Trophoblast cell (in vitro differentiated cells and primary cell): ENCODE measurements around the gene GOLGA1.
"Not testable (repeated sequence)": the region's sequence is repeated elsewhere in the genome, so short reads cannot be mapped to it uniquely, and the experiment has no call there.

Experiments used
- DNase-seq, 2 donors: peaks; one replicate each; pipeline ENCODE4 v3.0.0-alpha.2; 2016
- H2AFZ ChIP-seq: 2 replicates; pipeline ENCODE4 v1.6.1; 2013; ENCODE audit warnings: low read length, moderate library complexity, mild to moderate bottlenecking; ENCODE audit not compliant: insufficient read depth, poor library complexity
- H2AK5ac ChIP-seq: 2 replicates; pipeline ENCODE4 v1.6.1; 2013; ENCODE audit warnings: mild to moderate bottlenecking, low read length
- H2BK120ac ChIP-seq: 2 replicates; pipeline ENCODE4 v1.6.1; 2013; ENCODE audit warnings: low read length, mild to moderate bottlenecking, moderate library complexity; ENCODE audit not compliant: insufficient read depth, poor library complexity
- H2BK12ac ChIP-seq: 2 replicates; pipeline ENCODE4 v1.6.1; 2013; ENCODE audit warnings: mild to moderate bottlenecking, low read length, moderate library complexity
- H2BK5ac ChIP-seq: 2 replicates; pipeline ENCODE4 v1.6.1; 2013; ENCODE audit warnings: low read length, low read depth, moderate library complexity, mild to moderate bottlenecking; ENCODE audit not compliant: poor library complexity
- H3K14ac ChIP-seq: 2 replicates; pipeline ENCODE4 v1.6.1; 2013; ENCODE audit warnings: mild to moderate bottlenecking, low read length
- H3K18ac ChIP-seq: 2 replicates; pipeline ENCODE4 v1.6.1; 2013; ENCODE audit warnings: mild to moderate bottlenecking, low read length
- H3K23ac ChIP-seq: 2 replicates; pipeline ENCODE4 v1.6.1; 2013; ENCODE audit warnings: low read length
- H3K27ac ChIP-seq: 2 replicates; pipeline ENCODE4 v1.5.1; 2013; ENCODE audit warnings: low read depth, mild to moderate bottlenecking, inconsistent platforms, low read length, moderate library complexity
- H3K27me3 ChIP-seq: 2 replicates; pipeline ENCODE4 v1.6.1; 2013; ENCODE audit warnings: inconsistent platforms, mild to moderate bottlenecking, low read length, moderate library complexity; ENCODE audit not compliant: insufficient read depth
- H3K36me3 ChIP-seq, 2 experiments: 1 replicate in 1 of 2; 2 replicates in 1 of 2; pipeline ENCODE4 v1.6.1; 2013; ENCODE audit warnings: low read length in 2 of 2, mild to moderate bottlenecking in 2 of 2, moderate library complexity in 1 of 2; ENCODE audit not compliant: insufficient read depth in 2 of 2, control insufficient read depth in 1 of 2
- H3K4ac ChIP-seq: 2 replicates; pipeline ENCODE4 v1.6.1; 2013; ENCODE audit warnings: low read depth, mild to moderate bottlenecking, low read length, moderate library complexity
- H3K4me1 ChIP-seq, 2 experiments: 1 replicate in 1 of 2; 2 replicates in 1 of 2; pipeline ENCODE4 v1.6.1; 2013; ENCODE audit warnings: low read length in 2 of 2, mild to moderate bottlenecking in 2 of 2, moderate library complexity in 1 of 2; ENCODE audit not compliant: insufficient read depth in 2 of 2, control insufficient read depth in 1 of 2
- H3K4me2 ChIP-seq: 2 replicates; pipeline ENCODE4 v1.6.1; 2013; ENCODE audit warnings: inconsistent platforms, mild to moderate bottlenecking, low read length, moderate library complexity
- H3K4me3 ChIP-seq: 2 replicates; pipeline ENCODE4 v1.5.1; 2013; ENCODE audit warnings: mild to moderate bottlenecking, low read depth, low read length, inconsistent platforms
- H3K79me1 ChIP-seq: one replicate; pipeline ENCODE4 v1.6.1; 2013; ENCODE audit warnings: low read length
- H3K79me2 ChIP-seq: 2 replicates; pipeline ENCODE4 v1.6.1; 2013; ENCODE audit warnings: low read length, mild to moderate bottlenecking; ENCODE audit not compliant: control insufficient read depth, insufficient read depth, poor library complexity
- H3K9ac ChIP-seq: 2 replicates; pipeline ENCODE4 v1.6.1; 2013; ENCODE audit warnings: mild to moderate bottlenecking, low read length
- H3K9me3 ChIP-seq: 2 replicates; pipeline ENCODE4 v1.6.1; 2013; ENCODE audit warnings: low read depth, mild to moderate bottlenecking, control low read depth, inconsistent platforms, low read length; ENCODE audit not compliant: insufficient read depth
- H4K12ac ChIP-seq: 2 replicates; pipeline ENCODE4 v1.6.1; 2013; ENCODE audit warnings: low read depth, mild to moderate bottlenecking, low read length, moderate library complexity
- H4K8ac ChIP-seq: 2 replicates; pipeline ENCODE4 v1.6.1; 2013; ENCODE audit warnings: low read depth, mild to moderate bottlenecking, low read length, moderate library complexity
- H4K91ac ChIP-seq: one replicate; pipeline ENCODE4 v1.6.1; 2013; ENCODE audit warnings: low read depth, mild to moderate bottlenecking, low read length, moderate library complexity
- whole genome bisulfite sequencing: extraction: QIAGEN DNeasy Blood & Tissue Kit; methylation state at CpG from one replicate; pipeline ENCODE4 v1.1.7; 2013; ENCODE audit warnings: missing lambda C conversion rate; ENCODE audit not compliant: insufficient read length, insufficient coverage; ENCODE audit errors: extremely low coverage; 5-methylcytosine and 5-hydroxymethylcytosine counted together

The GOLGA1 gene

DNA sequence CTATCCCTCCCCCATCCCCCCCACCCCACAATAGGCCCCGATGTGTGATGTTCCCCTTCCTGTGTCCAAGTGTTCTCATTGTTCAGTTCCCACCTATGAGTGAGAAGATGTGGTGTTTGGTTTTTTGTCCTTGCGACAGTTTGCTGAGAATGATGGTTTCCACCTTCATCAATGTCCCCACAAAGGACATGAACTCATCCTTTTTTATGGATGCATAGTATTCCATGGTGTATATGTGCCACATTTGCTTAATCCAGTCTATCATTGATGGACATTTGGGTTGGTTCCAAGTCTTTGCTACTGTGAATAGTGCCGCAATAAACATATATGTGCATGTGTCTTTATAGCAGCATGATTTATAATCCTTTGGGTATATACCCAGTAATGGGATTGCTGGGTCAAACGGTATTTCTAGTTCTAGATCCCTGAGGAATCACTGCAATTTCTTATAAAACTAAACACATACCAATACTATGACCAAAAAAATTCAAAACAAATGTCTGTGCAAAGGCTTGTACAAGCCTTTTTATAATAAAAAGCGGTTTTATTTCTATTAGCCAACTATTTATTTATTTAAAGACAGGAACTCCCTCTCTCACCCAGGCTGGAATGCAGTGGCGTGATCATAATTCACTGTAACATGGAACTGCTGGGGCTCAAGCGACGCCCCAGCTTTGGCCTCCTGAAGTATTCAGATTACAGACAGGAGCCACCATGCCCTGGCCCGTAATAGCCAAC is 19.0 kb upstream of the GOLGA1 start:
- H2AFZ ChIP-seq, H3K4ac ChIP-seq, H3K23ac ChIP-seq, H3K36me3 ChIP-seq, H3K79me1 ChIP-seq, H2BK5ac ChIP-seq, H3K14ac ChIP-seq, H3K4me3 ChIP-seq, H4K8ac ChIP-seq, H2AK5ac ChIP-seq, H3K9me3 ChIP-seq, H3K18ac ChIP-seq, H2BK120ac ChIP-seq, H4K91ac ChIP-seq, DNase-seq, H3K79me2 ChIP-seq, H3K9ac ChIP-seq, H3K27ac ChIP-seq, H3K27me3 ChIP-seq, H2BK12ac ChIP-seq, H3K4me2 ChIP-seq, H4K12ac ChIP-seq, H3K4me1 ChIP-seq: not testable (repeated sequence)
- no CpG with 5 or more reads among the region's 9 CpGs for WGBS

- H2BK120ac ChIP-seq = no peak overlapping the region
- no peak overlapping the region for H4K91ac ChIP-seq
- H3K14ac ChIP-seq = no peak overlapping the region
- H3K4ac ChIP-seq = no peak overlapping the region
- H3K27me3 ChIP-seq = no peaks in the 10 kb centered on the region
- no peaks in the 10 kb centered on the region for H3K4me1 ChIP-seq
- no CpG with 5 or more reads among the region's 1 CpG for WGBS
- no peak overlapping the region for H3K27ac ChIP-seq
- no peaks in the 10 kb centered on the region for H3K79me2 ChIP-seq
- no peak overlapping the region for H3K23ac ChIP-seq
- no peak overlapping the region for H2BK5ac ChIP-seq
- H3K9me3 ChIP-seq = no peaks in the 10 kb centered on the region
- no peak overlapping the region for H2AK5ac ChIP-seq
- H3K36me3 ChIP-seq = no peaks in the 10 kb centered on the region
- no peak overlapping the region for H4K12ac ChIP-seq
- DNase-seq = no peak
- H4K8ac ChIP-seq = no peak overlapping the region
- H3K9ac ChIP-seq = no peak overlapping the region
- H3K18ac ChIP-seq = no peak overlapping the region
- no peak overlapping the region for H2BK12ac ChIP-seq
- H3K4me3 ChIP-seq = no peak overlapping the region
- H3K79me1 ChIP-seq = no peaks in the 10 kb centered on the region
- no peak overlapping the region for H2AFZ ChIP-seq
- no peak overlapping the region for H3K4me2 ChIP-seq
Observed at GRCh38 chr9:124954255-124954654, 13.4 kb upstream of the GOLGA1 start.

DNA sequence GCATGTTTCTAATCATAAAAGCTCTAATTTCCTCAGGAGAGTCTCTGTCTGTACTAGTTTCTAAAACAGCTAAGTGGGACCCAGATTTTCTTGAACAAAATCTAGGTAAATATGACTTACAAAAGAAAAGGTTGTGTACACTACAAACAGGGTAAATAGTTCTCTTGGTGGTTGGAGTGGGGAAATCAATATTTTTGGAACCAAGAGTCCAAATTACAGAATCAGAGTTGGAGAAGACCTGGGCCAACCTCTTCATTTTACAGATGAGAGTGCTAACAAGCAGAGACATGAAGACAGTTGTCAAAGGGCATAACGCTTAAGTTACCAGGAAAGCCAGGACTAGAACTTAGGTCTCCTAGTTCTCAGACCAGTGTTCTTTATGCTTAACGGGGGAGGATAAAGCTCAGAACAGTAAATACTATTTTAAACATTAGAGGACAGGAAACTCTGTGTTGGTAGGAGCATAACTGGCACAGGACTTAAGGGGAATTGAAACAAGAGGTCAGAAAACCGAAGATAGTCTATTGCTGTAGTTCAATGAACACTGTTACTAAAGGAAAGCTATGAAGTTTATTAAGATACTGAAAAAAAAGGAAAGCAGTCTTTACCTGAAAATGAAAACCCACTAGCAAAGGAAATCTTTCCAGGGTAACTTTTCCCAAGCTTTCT is 9.3 kb upstream of the GOLGA1 start:
- no CpG with 5 or more reads among the region's 3 CpGs for WGBS
- H3K27ac ChIP-seq = no peak overlapping the region

DNA sequence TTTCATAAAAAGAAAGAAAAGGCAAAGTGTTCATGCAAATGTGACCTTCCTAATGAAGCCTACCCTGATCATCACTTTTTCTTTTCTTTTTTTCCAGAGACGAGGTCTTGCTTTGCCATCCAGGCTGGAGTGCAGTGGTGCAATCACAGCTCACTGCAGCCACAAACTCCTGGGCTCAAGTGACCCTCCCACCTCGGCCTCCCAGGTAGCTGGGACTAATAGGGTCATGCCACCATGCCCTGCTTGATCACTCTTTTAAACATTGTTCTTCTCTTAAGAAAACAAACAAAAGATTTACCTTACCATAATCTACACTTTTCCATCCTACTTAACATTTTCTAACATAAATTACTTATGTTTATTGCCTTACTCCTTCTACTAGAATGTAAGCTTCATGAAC is 8.5 kb upstream of the GOLGA1 start:
- Histone ChIP-seq H3K14ac (no peak overlapping the region), H4K12ac (no peak overlapping the region), H4K91ac (no peak overlapping the region), H2BK120ac (no peak overlapping the region), H2BK5ac (no peak overlapping the region), H3K4me1 (no peaks in the 10 kb centered on the region), H3K23ac (no peak overlapping the region), H3K9me3 (no peaks in the 10 kb centered on the region), H3K18ac (no peak overlapping the region), H2BK12ac (no peak overlapping the region), H3K79me2 (no peaks in the 10 kb centered on the region), H3K79me1 (no peaks in the 10 kb centered on the region), H3K36me3 (no peaks in the 10 kb centered on the region), H3K4me3 (no peak overlapping the region), H4K8ac (no peak overlapping the region), H3K27me3 (no peaks in the 10 kb centered on the region), H2AK5ac (no peak overlapping the region), H3K27ac (no peak overlapping the region), H2AFZ (no peak overlapping the region), H3K4me2 (no peak overlapping the region), H3K4ac (no peak overlapping the region), H3K9ac (no peak overlapping the region)
- no CpG with 5 or more reads among the region's 2 CpGs for WGBS
- DNase-seq = no peak

More for the DNA sequence above, 9.3 kb upstream of the GOLGA1 start:
- Histone ChIP-seq H3K36me3 (no peaks in the 10 kb centered on the region), H3K79me1 (no peaks in the 10 kb centered on the region), H3K9ac (no peak overlapping the region), H3K4me2 (no peak overlapping the region), H3K18ac (no peak overlapping the region), H2BK120ac (no peak overlapping the region), H3K14ac (no peak overlapping the region), H3K9me3 (no peaks in the 10 kb centered on the region), H3K4me1 (no peaks in the 10 kb centered on the region), H2AFZ (no peak overlapping the region), H2AK5ac (no peak overlapping the region), H3K79me2 (no peaks in the 10 kb centered on the region), H4K91ac (no peak overlapping the region), H2BK12ac (no peak overlapping the region), H4K12ac (no peak overlapping the region), H3K4ac (no peak overlapping the region), H2BK5ac (no peak overlapping the region), H4K8ac (no peak overlapping the region), H3K23ac (no peak overlapping the region), H3K4me3 (no peak overlapping the region), H3K27me3 (no peaks in the 10 kb centered on the region)
- no peak for DNase-seq
